Neural progenitor cell (in vitro differentiated cells): ENCODE measurements around the gene CGB1. TPM values are rescaled to one million over a fixed set of nuclear protein-coding genes. Genes with fewer than 3 reads are reported as not detected.

Experiments used
- DNase-seq: peaks from one replicate; pipeline ENCODE4 v3.0.0-alpha.2; 2016; ENCODE audit warnings: low spot score
- H2AFZ ChIP-seq: fragments of 200-600 bp; sonication (generic); replicated peaks from 2 replicates; pipeline ENCODE4 v1.6.1; 2016; ENCODE audit warnings: antibody characterized with exemption
- H3F3A ChIP-seq: fragments of 200-600 bp; sonication (generic); 2 replicates; pipeline ENCODE4 v1.6.1; 2016; ENCODE audit warnings: antibody characterized with exemption, low read depth
- H3K27ac ChIP-seq: fragments of 200-600 bp; sonication (generic); 2 replicates; pipeline ENCODE4 v1.5.1; 2016; ENCODE audit warnings: mild to moderate bottlenecking
- H3K27me3 ChIP-seq: fragments of 200-600 bp; sonication (generic); 2 replicates; pipeline ENCODE4 v1.6.1; 2016; ENCODE audit warnings: mild to moderate bottlenecking, moderate library complexity
- H3K36me3 ChIP-seq: fragments of 200-600 bp; sonication (generic); 2 replicates; pipeline ENCODE4 v1.5.1; 2016
- H3K4me1 ChIP-seq: fragments of 200-600 bp; sonication (generic); 2 replicates; pipeline ENCODE4 v1.6.1; 2016; ENCODE audit warnings: mixed run types
- H3K4me2 ChIP-seq: fragments of 200-600 bp; sonication (generic); 2 replicates; pipeline ENCODE4 v1.6.1; 2016
- H3K4me3 ChIP-seq: fragments of 200-600 bp; sonication (generic); 2 replicates; pipeline ENCODE4 v1.5.1; 2016
- H3K79me2 ChIP-seq: fragments of 200-600 bp; sonication (generic); 2 replicates; pipeline ENCODE4 v1.6.1; 2016; ENCODE audit warnings: low read depth
- H3K9ac ChIP-seq: fragments of 200-600 bp; sonication (generic); 2 replicates; pipeline ENCODE4 v1.6.1; 2016
- H3K9me3 ChIP-seq: fragments of 200-600 bp; sonication (generic); 2 replicates; pipeline ENCODE4 v1.5.1; 2016; ENCODE audit warnings: low read depth
- H4K20me1 ChIP-seq: fragments of 200-600 bp; sonication (generic); 2 replicates; pipeline ENCODE4 v1.6.1; 2016; ENCODE audit warnings: low read depth
- H3K27ac Mint-ChIP-seq: 3 replicates; pipeline ENCODE4 v1.8.0; 2021; ENCODE audit warnings: mixed read lengths
- H3K27me3 Mint-ChIP-seq: 2 replicates; pipeline ENCODE4 v1.8.0; 2022; ENCODE audit warnings: low read depth, mild to moderate bottlenecking, inconsistent platforms, moderate library complexity, mixed read lengths; ENCODE audit not compliant: insufficient read depth
- H3K36me3 Mint-ChIP-seq: 3 replicates; pipeline ENCODE4 v1.8.0; 2021; ENCODE audit warnings: mixed read lengths
- H3K4me1 Mint-ChIP-seq: 3 replicates; pipeline ENCODE4 v1.8.0; 2021; ENCODE audit warnings: mixed read lengths
- H3K4me3 Mint-ChIP-seq: 3 replicates; pipeline ENCODE4 v1.8.0; 2021; ENCODE audit warnings: mild to moderate bottlenecking, moderate library complexity, mixed read lengths
- H3K9me3 Mint-ChIP-seq: 3 replicates; pipeline ENCODE4 v1.8.0; 2020; ENCODE audit warnings: mixed read lengths
- CTCF ChIP-seq: fragments of 200-600 bp; sonication (generic); IDR thresholded peaks from 2 replicates; pipeline ENCODE4 v1.5.1; 2017; ENCODE audit warnings: antibody characterized with exemption, mild to moderate bottlenecking
- EZH2 ChIP-seq: fragments of 200-600 bp; sonication (generic); IDR thresholded peaks from 2 replicates; pipeline ENCODE4 v1.6.1; 2017; ENCODE audit warnings: antibody characterized with exemption, mild to moderate bottlenecking, moderate library complexity
- EZH2phosphoT487 ChIP-seq: fragments of 200-600 bp; sonication (generic); IDR thresholded peaks from 2 replicates; pipeline ENCODE4 v1.6.1; 2017; ENCODE audit warnings: antibody characterized with exemption
- total RNA-seq: library from RNA; depleted of rRNA; stranded (reverse); fragments of >200 nt; gene quantifications from 2 replicates; pipeline ENCODE4 v1.2.3, GENCODE V29; 2015; ENCODE audit warnings: low replicate concordance

CGB1 gene
- total RNA-seq, 1 donor from 2014 or later, result not detected

DNA sequence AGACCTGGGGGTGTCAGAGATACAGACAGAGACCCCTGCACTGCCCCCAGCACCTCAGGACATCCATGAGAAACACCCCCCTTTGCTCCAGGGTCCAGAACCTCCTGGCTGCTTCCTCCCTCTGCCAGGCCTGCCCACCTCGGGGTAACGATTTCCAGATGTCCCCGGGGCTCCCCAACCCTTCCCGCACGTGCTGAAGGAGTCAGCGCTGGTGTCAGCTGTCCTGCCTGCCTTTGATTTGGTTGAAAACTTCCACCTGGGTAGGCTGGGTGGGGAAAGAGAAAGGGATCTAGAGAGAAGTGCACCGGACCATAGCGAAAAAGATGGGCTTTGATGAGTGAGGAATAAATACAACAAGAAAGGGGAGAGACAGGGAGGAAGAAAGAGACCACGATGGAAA is 22.4 kb upstream of the CGB1 start:
- no peak for DNase-seq
- no peak overlapping the region for H3K4me3 ChIP-seq
- H3K9me3 ChIP-seq, result no peaks in the 10 kb centered on the region
- Mint-ChIP-seq H3K27ac (no peak overlapping the region), H3K27me3 (peaks cover 41% of the 10 kb centered on the region), H3K9me3 (no peaks in the 10 kb centered on the region), H3K4me3 (peak overlapping the region; percentile 46), H3K36me3 (no peaks in the 10 kb centered on the region), H3K4me1 (peaks cover 26% of the 10 kb centered on the region)
- no peaks in the 10 kb centered on the region for H3K79me2 ChIP-seq
- peaks cover 77% of the 10 kb centered on the region for H3K27me3 ChIP-seq
- no peak overlapping the region for H3K4me2 ChIP-seq
- no peak overlapping the region for H2AFZ ChIP-seq
- H3K9ac ChIP-seq, result no peak overlapping the region
- H3K27ac ChIP-seq, result no peak overlapping the region
- peaks cover 5% of the 10 kb centered on the region for H4K20me1 ChIP-seq
- peaks cover 9% of the 10 kb centered on the region for H3F3A ChIP-seq
- TF ChIP-seq EZH2 (no peak), EZH2phosphoT487 (no peak), CTCF (no peak)
- no peaks in the 10 kb centered on the region for H3K36me3 ChIP-seq
- peaks cover 14% of the 10 kb centered on the region for H3K4me1 ChIP-seq

- H3K9me3 Mint-ChIP-seq, result no peaks in the 10 kb centered on the region
- peak; percentile 29 for DNase-seq
- Histone ChIP-seq H3K9me3 (no peaks in the 10 kb centered on the region), H3K9ac (no peak overlapping the region), H3K4me1 (peaks cover 13% of the 10 kb centered on the region), H3K27me3 (peaks cover 73% of the 10 kb centered on the region), H3K27ac (no peak overlapping the region), H3K79me2 (no peaks in the 10 kb centered on the region), H3K4me3 (no peak overlapping the region), H3F3A (peaks cover 5% of the 10 kb centered on the region), H3K36me3 (no peaks in the 10 kb centered on the region), H2AFZ (no peak overlapping the region), H4K20me1 (peaks cover 5% of the 10 kb centered on the region), H3K4me2 (no peak overlapping the region)
- no peaks in the 10 kb centered on the region for H3K36me3 Mint-ChIP-seq
- H3K27ac Mint-ChIP-seq, result no peak overlapping the region
- H3K4me3 Mint-ChIP-seq, result no peak overlapping the region
- TF ChIP-seq EZH2phosphoT487 (no peak), CTCF (no peak), EZH2 (no peak)
- H3K27me3 Mint-ChIP-seq, result peaks cover 44% of the 10 kb centered on the region
- H3K4me1 Mint-ChIP-seq, result peaks cover 26% of the 10 kb centered on the region
Measured at GRCh38 chr19:49058562-49058961, 21.9 kb upstream of the CGB1 start.

GRCh38 chr19:49057636-49058234 is 21.0 kb upstream of the CGB1 start, which contains the start of gene CGB7:
Gene CGB7, minus strand, starts transcription at chr19:49057749. Its CDS starts 2,374 bp downstream, at chr19:49055375.
- no peak for TF ChIP-seq EZH2
- no peak for TF ChIP-seq EZH2phosphoT487
- TF ChIP-seq CTCF, result no peak
- peak within 1 kb of the TSS; percentile 48 for H3K4me3 ChIP-seq
- no peaks in the 10 kb centered on the region for H3K9me3 Mint-ChIP-seq
- peaks cover 5% of the 10 kb centered on the region for H4K20me1 ChIP-seq
- H3K27ac Mint-ChIP-seq, result no peak within 1 kb of the TSS
- H3K27me3 Mint-ChIP-seq, result peaks cover 44% of the 10 kb centered on the region
- H2AFZ ChIP-seq, result peak within 1 kb of the TSS; percentile 75
- no peaks in the 10 kb centered on the region for H3F3A ChIP-seq
- H3K4me2 ChIP-seq, result peak within 1 kb of the TSS; percentile 76
- peak; percentile 87 for DNase-seq
- no peak within 1 kb of the TSS for H3K27ac ChIP-seq
- H3K27me3 ChIP-seq, result peaks cover 65% of the 10 kb centered on the region
- H3K36me3 Mint-ChIP-seq, result no peaks in the 10 kb centered on the region
- H3K79me2 ChIP-seq, result no peaks in the 10 kb centered on the region
- H3K4me3 Mint-ChIP-seq, result peak within 1 kb of the TSS; percentile 78
- H3K4me1 Mint-ChIP-seq, result peaks cover 22% of the 10 kb centered on the region
- H3K9me3 ChIP-seq, result no peaks in the 10 kb centered on the region
- peaks cover 13% of the 10 kb centered on the region for H3K4me1 ChIP-seq
- no peak within 1 kb of the TSS for H3K9ac ChIP-seq
- H3K36me3 ChIP-seq, result no peaks in the 10 kb centered on the region
